Subcutaneous adipose tissue (tissue), 4 donors: ENCODE measurements around the gene KIF26B. TPM values are rescaled to one million over a fixed set of nuclear protein-coding genes. Genes with fewer than 3 reads are reported as not detected.

Experiments
- total RNA-seq, 4 donors: library from RNA; depleted of rRNA; stranded (reverse); fragments of >200 nt; gene quantifications; one replicate each; pipeline ENCODE4 v1.1.0, GENCODE V29; 2016
- TF ChIP-seq, protein P1 (sequence below): fragments of 450-650 bp; IDR thresholded peaks from one replicate; pipeline ENCODE4 v1.5.1; 2016; ENCODE audit warnings: low read depth, mild to moderate bottlenecking, control low read depth, antibody characterized with exemption, moderate library complexity

The KIF26B gene
- total RNA-seq, 4 donors from 2014 or later, result under 0.01 to 0.16 (median under 0.01) TPM

DNA sequence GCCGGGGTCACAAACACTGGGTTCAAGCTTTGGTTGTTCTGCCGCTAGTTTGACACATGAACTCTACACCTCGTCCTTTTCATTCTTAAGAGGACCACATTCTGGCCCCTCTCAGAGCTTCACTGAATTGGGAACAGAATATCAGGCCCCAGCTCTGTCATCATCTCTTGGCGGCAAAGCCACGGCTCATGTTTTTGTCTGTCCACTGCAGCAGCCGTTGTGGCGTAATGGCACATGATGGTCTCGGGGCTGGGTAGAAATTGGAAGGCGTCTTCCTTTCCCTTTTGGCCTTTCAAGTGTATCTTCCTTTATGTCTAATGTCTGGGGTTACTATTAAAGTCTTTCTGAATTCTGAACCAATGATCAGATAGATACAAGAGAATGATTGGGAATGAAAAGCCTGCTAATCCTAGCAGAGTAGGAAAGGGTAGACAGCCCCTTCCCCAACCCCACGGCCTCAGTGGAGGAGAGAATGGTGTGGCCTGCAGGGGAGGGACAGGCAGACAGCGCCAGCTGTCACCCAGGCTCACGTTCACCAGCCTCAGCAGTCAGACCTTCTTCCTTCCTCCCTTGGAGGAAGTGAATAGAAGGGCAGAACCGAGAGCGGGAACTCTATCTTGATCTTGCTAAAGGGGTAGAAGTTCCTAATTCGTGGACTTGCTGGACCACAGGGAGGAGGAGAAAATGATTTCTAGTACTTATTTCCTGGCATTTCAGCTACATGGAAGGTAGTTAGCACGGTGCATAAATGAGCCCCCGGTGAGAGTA, 498.1 kb downstream of the KIF26B start:
- TF ChIP-seq, protein P1, sequence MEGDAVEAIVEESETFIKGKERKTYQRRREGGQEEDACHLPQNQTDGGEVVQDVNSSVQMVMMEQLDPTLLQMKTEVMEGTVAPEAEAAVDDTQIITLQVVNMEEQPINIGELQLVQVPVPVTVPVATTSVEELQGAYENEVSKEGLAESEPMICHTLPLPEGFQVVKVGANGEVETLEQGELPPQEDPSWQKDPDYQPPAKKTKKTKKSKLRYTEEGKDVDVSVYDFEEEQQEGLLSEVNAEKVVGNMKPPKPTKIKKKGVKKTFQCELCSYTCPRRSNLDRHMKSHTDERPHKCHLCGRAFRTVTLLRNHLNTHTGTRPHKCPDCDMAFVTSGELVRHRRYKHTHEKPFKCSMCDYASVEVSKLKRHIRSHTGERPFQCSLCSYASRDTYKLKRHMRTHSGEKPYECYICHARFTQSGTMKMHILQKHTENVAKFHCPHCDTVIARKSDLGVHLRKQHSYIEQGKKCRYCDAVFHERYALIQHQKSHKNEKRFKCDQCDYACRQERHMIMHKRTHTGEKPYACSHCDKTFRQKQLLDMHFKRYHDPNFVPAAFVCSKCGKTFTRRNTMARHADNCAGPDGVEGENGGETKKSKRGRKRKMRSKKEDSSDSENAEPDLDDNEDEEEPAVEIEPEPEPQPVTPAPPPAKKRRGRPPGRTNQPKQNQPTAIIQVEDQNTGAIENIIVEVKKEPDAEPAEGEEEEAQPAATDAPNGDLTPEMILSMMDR, result no peak

DNA sequence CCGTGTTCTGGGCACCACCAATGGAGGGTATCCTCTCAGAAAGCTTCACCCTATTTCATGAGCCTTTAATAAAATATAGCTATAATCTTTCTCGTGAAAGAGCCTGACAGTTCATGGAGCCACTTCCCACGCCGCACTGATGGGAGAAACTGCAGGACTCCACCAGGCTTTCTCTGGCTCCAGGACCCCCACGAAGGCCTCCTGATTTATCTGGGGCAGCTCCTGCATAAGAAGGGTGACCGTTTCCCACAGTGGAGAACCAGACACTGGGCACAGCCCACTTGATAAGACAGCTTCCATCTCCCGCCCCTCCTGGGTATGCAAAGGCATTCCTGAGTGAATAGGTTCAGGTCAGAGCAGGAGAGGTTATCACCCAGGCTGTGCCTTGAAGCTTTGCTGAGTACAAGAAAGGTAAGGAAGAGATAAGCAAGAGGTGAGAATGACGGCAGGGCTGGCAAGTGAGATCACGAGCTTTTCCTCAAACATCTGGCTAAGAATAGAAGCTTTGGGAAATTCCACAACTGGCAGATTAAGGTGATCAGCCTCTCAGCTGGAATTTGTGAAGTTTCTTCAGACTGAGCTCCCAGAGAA, 499.8 kb downstream of the KIF26B start:
- TF ChIP-seq, protein P1, result no peak

DNA sequence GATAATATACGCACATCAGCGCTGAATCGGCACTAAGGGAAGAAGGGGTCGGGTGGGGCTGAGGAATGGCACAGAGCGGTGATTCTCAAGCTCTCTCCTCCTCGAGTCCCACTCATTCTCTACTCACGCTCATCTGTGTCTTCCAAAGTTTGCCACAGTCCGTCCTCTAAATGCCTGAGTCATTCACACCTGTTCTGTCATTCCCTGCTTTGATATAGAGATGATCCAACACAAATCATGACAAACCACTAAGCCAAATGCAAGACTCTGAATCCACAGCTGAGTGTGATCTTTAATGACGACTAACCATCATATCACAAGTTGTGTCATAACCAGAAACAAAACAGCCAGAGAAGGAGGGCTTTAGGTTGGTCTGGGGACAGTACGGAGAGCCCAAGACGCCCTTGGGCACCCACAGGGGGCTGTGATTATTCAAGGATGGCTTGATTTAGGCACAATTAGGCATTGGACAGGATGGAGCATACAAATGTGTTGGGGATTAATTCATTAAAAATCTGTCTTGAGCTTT, 501.5 kb downstream of the KIF26B start:
- TF ChIP-seq, protein P1, result no peak

DNA sequence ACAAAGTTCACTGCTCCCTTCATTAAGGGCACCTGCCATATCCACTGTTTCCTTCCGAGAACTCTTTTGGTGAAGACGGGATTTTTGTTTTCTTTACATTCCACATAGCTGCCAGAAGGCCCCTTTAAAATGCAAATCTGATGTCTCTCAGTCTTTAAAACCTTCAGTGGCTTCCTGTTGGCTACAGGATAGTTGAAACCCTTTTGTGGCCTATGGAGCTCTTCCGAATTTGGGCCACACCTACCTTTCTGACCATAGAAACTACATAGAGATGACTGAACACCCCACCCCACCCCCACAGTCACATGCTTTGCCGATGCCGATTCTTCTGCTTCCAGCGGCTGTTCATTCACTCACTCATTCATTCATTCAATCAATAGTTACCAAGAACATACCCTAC, 502.6 kb downstream of the KIF26B start:
- TF ChIP-seq, protein P1, result no peak

DNA sequence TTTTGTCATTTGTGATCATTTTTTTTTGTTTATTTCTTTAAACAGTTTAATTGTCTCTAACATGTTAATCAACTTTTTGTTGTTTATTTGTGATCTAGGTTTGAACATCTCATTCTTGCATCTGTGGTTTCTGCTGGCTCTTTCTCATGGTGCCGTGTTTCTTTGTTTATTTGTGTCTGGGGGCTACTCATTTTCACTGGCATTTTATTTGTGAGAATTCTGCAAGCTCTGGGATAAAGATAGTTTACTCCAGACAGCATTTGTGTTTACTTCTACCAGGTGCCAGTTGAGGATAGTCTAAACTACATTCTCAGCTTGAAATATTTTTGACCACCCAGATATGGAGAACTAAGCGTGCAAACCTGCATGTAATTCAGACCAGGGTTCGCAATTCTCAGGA, 508.6 kb downstream of the KIF26B start:
- TF ChIP-seq, protein P1, result no peak

DNA sequence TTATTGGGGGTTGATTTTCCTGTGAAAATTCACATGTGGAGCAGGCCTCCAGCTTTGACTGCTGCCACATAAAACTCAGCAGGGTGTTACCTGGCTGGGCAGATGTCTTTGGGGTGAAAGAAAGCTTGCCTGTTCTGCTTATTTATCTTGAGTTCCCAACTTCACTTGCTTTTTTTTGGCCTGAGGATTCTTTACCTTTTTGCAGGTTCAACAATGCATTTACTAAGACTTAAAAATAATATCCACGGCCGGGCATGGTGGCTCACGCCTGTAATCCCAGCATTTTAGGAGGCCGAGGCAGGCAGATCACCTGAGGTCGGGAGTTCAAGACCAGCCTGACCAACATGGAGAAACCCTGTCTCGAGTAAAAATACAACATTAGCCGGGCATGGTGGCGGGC, 509.1 kb downstream of the KIF26B start:
- TF ChIP-seq, protein P1, result no peak

DNA sequence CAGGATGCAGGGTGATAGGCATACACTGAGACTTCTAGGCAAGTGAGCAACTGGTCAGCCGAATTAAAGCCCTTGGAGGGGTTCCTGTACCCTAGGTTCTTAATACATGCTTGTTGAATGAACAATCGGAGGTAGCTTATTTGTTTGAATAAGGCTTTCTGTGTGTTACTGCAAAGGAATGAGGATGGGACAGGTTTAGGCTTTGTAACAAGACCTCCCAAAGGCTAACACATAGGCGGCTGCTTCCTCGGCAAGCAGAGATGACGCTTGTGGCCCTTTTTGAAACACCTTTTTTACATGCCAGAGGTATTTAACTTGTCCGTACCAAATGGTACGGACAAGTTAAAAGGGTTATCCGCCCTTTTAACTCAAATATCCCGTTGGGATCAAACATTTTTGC, 511.6 kb downstream of the KIF26B start:
- TF ChIP-seq, protein P1, result no peak
